NCI-H2107 (cell line): ENCODE results near the gene CEBPG.

Experiments used
- DNase-seq: peaks from one replicate; lab custom pipeline; 2025; lab: John Stamatoyannopoulos, UW

CEBPG gene

GRCh38 chr19:33406521-33407139, 33.1 kb downstream of the CEBPG start:
- DNase-seq, result peak; percentile 17

DNA sequence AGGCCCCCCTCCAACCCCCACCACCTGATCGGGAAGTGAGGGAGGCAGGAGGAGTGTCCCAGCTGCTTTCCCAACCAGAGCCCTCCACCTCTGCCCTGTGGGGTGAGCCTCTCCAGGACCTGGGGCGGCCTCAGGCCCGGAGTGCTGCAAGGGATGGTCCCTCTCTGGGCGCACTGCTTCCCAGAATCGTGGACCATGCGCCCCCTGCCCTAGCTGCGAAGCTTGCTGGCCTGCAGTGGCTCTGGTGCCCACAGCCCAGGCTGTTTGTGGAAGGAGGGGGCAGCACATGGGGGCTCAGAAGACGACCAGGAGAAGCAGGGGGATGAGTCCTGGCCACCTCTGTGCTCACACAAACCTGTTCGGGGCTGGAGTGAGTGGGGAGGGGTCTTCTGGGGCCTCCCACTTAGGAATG, 33.6 kb downstream of the CEBPG start:
- DNase-seq, result no peak

DNA sequence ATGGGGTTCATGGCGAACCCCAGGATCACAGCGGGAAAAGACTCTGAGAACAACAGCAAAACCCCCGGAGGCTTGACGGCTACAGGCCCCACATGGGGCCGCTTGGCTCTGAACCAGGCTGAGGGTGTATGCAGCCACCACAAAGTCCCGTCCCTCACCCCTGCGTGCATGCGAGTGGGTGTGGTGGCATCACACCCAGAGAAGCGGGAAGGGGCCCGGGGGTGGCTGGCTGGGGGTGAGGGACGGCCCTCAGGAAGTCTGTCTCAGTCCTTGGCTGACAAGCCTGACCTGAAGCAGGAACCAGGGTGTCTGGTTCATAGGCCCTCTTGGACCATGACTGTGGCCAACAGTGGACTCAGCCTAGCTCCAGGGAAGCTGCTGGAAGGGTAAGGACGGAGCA, 34.2 kb downstream of the CEBPG start:
- no peak for DNase-seq

- no peak for DNase-seq
Observed at GRCh38 chr19:33408116-33408515, 34.6 kb downstream of the CEBPG start.

DNA sequence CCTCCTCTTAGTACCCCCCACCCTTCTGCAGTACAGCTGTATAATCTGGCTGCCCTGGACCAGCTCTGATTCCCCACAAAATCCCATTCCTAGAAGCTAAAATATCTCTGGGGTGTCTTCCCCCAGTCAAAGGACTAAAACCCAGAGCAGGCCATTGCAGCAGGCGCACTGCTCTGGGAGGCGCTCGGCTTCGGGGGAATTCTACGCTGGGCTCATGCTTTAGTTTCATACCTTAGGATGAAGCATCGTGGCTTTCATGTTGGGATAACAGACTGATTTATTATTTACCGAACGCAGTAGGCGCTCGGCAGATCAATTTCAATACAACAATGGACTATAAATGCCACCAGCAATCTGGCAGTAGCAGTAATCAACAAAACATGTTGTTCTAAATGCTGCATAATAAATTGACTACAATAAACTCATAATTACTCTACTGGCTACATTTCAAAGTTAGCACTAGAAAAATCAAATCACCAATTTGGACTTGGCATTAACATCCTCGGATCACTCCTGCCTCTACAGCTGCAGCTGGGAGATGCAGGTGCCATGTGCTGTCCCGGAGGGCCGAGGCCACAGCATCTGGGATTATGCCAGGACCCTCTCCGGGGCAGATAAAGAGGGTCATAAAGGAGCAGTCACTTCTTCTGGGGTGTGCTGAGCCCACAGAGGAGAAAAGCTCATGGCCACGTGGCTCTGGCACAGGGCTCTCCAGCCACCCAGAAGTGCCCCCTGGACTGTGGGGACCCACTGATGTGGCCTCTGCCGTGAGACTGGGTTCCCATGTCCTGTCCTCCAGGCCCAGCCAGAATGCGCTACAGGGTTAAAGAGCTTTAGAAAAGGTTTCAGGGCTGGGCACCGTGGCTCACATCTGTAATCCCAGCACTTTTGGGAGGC, 35.3 kb downstream of the CEBPG start:
- no peak for DNase-seq

- no peak for DNase-seq
Observed at GRCh38 chr19:33409906-33410685, 36.6 kb downstream of the CEBPG start.

- DNase-seq, result no peak
Observed at GRCh38 chr19:33410915-33411401, 37.4 kb downstream of the CEBPG start.

GRCh38 chr19:33411621-33412180, 38.2 kb downstream of the CEBPG start:
- DNase-seq, result no peak

- DNase-seq, result no peak
Observed at GRCh38 chr19:33412601-33413425, 39.3 kb downstream of the CEBPG start.

GRCh38 chr19:33413426-33413725, 39.9 kb downstream of the CEBPG start:
- no peak for DNase-seq

GRCh38 chr19:33413868-33414666, 40.6 kb downstream of the CEBPG start:
- no peak for DNase-seq

DNA sequence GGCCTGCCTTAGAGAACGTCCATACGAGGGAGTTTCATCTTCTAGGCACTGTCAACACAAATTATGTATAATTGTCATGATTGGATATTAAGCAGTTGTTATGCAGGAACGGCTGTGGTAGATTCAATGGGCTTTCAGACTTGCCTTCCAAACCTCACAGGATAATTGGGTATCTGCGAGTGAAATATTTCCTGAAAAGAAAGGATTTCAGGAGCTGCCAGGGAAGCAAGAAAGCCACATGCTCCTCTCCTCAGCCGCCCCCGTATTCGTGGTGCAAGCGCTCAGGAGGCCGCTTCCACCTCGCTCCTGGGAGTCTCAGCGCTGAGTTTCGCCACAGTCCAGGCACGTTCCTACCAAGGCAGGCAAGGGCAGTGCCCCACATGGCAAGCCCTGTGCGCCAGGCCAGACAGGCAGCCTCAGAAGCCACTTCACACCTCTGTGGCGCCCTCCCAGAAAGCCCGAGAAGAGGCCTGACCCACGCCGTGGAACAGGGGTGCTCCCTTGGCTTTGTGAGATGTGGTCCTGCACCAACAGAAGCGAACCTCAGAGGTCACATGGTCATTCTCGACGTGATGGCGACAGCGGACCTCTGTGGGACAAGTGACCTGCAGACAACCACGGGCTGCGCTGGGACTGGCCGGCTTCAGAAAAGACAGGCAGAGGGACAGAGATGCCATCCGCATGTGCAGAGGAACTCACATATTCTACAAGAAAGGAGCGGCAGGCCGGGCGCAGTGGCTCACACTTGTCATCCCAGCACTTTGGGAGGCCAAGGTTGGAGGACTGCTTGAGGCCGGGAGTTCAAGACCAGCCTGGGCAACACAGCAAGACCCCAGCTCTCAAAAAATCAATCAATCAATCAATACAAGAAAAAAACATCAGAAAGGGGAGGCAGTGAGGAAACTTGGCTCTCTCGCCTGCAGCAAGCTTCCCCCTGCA, 41.4 kb downstream of the CEBPG start:
- no peak for DNase-seq

DNA sequence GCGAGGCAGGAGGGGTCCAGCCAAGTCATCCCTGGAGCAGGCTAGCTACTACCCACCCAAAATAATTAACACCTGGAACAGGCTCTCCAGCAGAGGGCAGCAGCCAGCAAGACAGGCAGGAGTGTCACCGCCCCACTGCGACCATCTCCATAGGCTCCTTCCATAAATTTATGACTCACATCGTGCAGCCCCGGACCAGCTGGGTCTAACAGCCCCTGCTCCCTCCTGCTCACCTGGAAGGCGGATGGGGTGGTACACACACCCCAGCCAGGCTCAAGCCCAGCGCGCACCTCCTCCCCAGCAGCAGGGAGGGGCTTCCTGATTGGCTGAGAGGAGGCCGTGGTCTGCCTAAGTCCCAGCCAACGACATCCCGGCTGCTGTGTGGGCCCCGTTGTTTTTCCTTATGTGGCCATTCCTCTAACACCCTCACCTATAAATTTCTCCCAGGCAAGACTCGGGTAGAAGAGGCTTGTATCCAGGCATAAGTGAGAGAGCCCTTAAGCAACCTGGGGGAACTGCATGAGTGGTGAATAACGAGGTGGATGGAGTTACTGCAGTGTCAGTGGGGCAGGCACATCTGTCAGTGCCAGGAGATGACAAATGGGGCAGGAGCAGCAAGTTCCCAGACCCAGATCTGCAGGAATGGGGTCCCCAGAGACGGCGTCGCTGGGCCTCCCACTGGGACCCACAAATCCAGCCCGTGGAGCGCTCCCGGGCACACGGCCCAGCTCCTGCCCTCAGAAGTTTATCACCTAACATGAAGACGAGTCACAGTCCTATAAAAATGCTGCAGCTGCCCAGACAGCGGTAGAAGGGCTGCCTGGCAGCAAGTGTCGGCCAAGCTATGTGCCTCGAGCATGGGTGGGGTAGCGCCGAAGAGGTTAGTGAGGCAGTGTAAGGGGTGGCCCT, 43.1 kb downstream of the CEBPG start:
- peak; percentile 46 for DNase-seq

- DNase-seq, result no peak
Observed at GRCh38 chr19:33417751-33418150, 44.2 kb downstream of the CEBPG start.

- no peak for DNase-seq
Observed at GRCh38 chr19:33418461-33418860, 45.0 kb downstream of the CEBPG start.

DNA sequence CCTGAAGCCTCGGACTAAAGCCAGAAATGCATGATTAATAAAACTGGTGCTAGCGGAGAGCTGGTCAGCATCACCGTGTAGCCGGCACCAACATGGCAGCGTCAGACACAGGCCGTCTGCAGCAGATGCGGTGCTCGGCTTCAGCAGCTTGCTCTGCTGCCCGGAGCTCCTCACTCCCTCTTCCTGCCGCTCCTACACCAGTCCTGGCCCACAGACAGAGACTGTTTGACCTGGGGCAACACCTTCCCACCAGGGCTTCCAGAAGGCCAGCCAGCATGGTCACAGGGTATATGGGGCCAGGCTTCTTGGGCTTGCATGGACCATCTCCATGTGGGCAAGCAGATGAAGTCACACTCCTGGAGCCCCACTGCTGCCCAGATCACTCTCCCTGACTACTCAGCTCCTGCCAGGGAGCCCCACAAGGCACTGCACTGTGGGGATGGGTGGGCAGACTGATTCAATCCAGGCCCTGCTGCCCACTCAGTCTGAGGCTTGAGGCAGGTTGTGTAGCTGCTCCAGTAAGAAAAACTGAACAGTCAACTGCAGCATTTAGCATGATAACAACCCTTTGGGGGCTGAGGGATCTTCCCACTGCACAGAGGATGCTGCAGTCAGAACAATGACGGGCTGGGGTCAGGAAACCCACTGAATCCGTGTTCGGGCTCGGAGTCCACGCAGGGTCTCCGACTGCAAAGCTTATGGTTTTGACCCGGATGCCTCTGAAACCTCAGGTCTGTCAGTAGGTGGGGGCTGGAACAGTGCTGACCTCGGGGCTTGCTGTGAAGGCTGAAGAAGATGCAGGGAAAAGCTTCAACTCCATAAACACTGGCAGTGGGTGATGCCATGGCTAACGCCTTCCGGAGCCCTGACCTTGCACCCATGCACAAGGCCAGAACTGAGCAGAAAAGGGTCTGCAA, 45.6 kb downstream of the CEBPG start:
- DNase-seq, result no peak

- no peak for DNase-seq
Observed at GRCh38 chr19:33419788-33420130, 46.2 kb downstream of the CEBPG start.
